ENCODE measurements around the gene SMARCD3.

SMARCD3 gene

GRCh38 chr7:151243408-151244195 lies 4.9 kb downstream of the SMARCD3 start:
- H3K27ac ChIP-seq (ENCODE audit: low read length), result no peak overlapping the region
- peaks cover 2% of the 10 kb centered on the region for H3K4me1 ChIP-seq (ENCODE audit: control insufficient read depth, insufficient read depth, low read length)
- H3K36me3 ChIP-seq (ENCODE audit: control insufficient read depth, insufficient read depth, low read length), result no peaks in the 10 kb centered on the region
- no CpG with 5 or more reads among the region's 17 CpGs for WGBS (ENCODE audit: insufficient coverage, insufficient read length)
- DNase-seq (ENCODE audit: low read depth, low spot score), result no peak
- peaks cover 22% of the 10 kb centered on the region; the same call in 1 of the 2 replicates for H3K27me3 ChIP-seq (ENCODE audit: control insufficient read depth, insufficient read depth, low read length)
- no peaks in the 10 kb centered on the region for H3K9me3 ChIP-seq (ENCODE audit: control insufficient read depth, insufficient read depth, low read length)
- no peak overlapping the region for H3K4me3 ChIP-seq (ENCODE audit: low read length)

GRCh38 chr7:151243045-151243349 lies 5.5 kb downstream of the SMARCD3 start:
- H3K36me3 ChIP-seq (ENCODE audit: control insufficient read depth, insufficient read depth, low read length), result no peaks in the 10 kb centered on the region
- peaks cover 2% of the 10 kb centered on the region for H3K4me1 ChIP-seq (ENCODE audit: control insufficient read depth, insufficient read depth, low read length)
- no CpG with 5 or more reads among the region's 2 CpGs for WGBS (ENCODE audit: insufficient coverage, insufficient read length)
- no peak overlapping the region for H3K4me3 ChIP-seq (ENCODE audit: low read length)
- DNase-seq (ENCODE audit: low read depth, low spot score), result no peak
- peaks cover 19% of the 10 kb centered on the region; the same call in 1 of the 2 replicates for H3K27me3 ChIP-seq (ENCODE audit: control insufficient read depth, insufficient read depth, low read length)
- no peaks in the 10 kb centered on the region for H3K9me3 ChIP-seq (ENCODE audit: control insufficient read depth, insufficient read depth, low read length)
- no peak overlapping the region for H3K27ac ChIP-seq (ENCODE audit: low read length)

- H3K27ac ChIP-seq (ENCODE audit: low read length), result no peak overlapping the region
- no peak for DNase-seq (ENCODE audit: low read depth, low spot score)
- H3K9me3 ChIP-seq (ENCODE audit: control insufficient read depth, insufficient read depth, low read length), result no peaks in the 10 kb centered on the region
- peaks cover 2% of the 10 kb centered on the region for H3K4me1 ChIP-seq (ENCODE audit: control insufficient read depth, insufficient read depth, low read length)
- WGBS (ENCODE audit: insufficient coverage, insufficient read length), result no CpG with 5 or more reads among the region's 20 CpGs
- peaks cover 5% of the 10 kb centered on the region; the same call in 1 of the 2 replicates for H3K36me3 ChIP-seq (ENCODE audit: control insufficient read depth, insufficient read depth, low read length)
- H3K27me3 ChIP-seq (ENCODE audit: control insufficient read depth, insufficient read depth, low read length), result peaks cover 13% of the 10 kb centered on the region; the same call in 1 of the 2 replicates
- H3K4me3 ChIP-seq (ENCODE audit: low read length), result no peak overlapping the region
Observed at GRCh38 chr7:151242159-151243044, 6.1 kb downstream of the SMARCD3 start.

GRCh38 chr7:151241755-151242096 lies 6.8 kb downstream of the SMARCD3 start:
- WGBS (ENCODE audit: insufficient coverage, insufficient read length), result no CpG with 5 or more reads among the region's 9 CpGs
- H3K36me3 ChIP-seq (ENCODE audit: control insufficient read depth, insufficient read depth, low read length), result peaks cover 8% of the 10 kb centered on the region
- H3K9me3 ChIP-seq (ENCODE audit: control insufficient read depth, insufficient read depth, low read length), result no peaks in the 10 kb centered on the region
- peaks cover 7% of the 10 kb centered on the region; the same call in 1 of the 2 replicates for H3K27me3 ChIP-seq (ENCODE audit: control insufficient read depth, insufficient read depth, low read length)
- peaks cover 2% of the 10 kb centered on the region for H3K4me1 ChIP-seq (ENCODE audit: control insufficient read depth, insufficient read depth, low read length)
- H3K27ac ChIP-seq (ENCODE audit: low read length), result no peak overlapping the region
- DNase-seq (ENCODE audit: low read depth, low spot score), result no peak
- H3K4me3 ChIP-seq (ENCODE audit: low read length), result no peak overlapping the region

- H3K36me3 ChIP-seq (ENCODE audit: control insufficient read depth, insufficient read depth, low read length), result peaks cover 12% of the 10 kb centered on the region
- H3K4me1 ChIP-seq (ENCODE audit: control insufficient read depth, insufficient read depth, low read length), result peaks cover 2% of the 10 kb centered on the region
- no peak overlapping the region for H3K27ac ChIP-seq (ENCODE audit: low read length)
- no peak for DNase-seq (ENCODE audit: low read depth, low spot score)
- WGBS (ENCODE audit: insufficient coverage, insufficient read length), result no CpG with 5 or more reads among the region's 7 CpGs
- peaks cover 3% of the 10 kb centered on the region; the same call in 1 of the 2 replicates for H3K27me3 ChIP-seq (ENCODE audit: control insufficient read depth, insufficient read depth, low read length)
- no peaks in the 10 kb centered on the region for H3K9me3 ChIP-seq (ENCODE audit: control insufficient read depth, insufficient read depth, low read length)
- H3K4me3 ChIP-seq (ENCODE audit: low read length), result no peak overlapping the region
Observed at GRCh38 chr7:151240942-151241754, 7.3 kb downstream of the SMARCD3 start.

- H3K36me3 ChIP-seq (ENCODE audit: control insufficient read depth, insufficient read depth, low read length), result peaks cover 12% of the 10 kb centered on the region
Observed at GRCh38 chr7:151240536-151240935, 8.0 kb downstream of the SMARCD3 start.

GRCh38 chr7:151239837-151240459 lies 8.5 kb downstream of the SMARCD3 start:
- no peak overlapping the region for H3K27ac ChIP-seq (ENCODE audit: low read length)
- no peak overlapping the region for H3K4me3 ChIP-seq (ENCODE audit: low read length)
- WGBS (ENCODE audit: insufficient coverage, insufficient read length), result no CpG with 5 or more reads among the region's 11 CpGs
- peaks cover 2% of the 10 kb centered on the region for H3K4me1 ChIP-seq (ENCODE audit: control insufficient read depth, insufficient read depth, low read length)
- H3K27me3 ChIP-seq (ENCODE audit: control insufficient read depth, insufficient read depth, low read length), result no peaks in the 10 kb centered on the region
- H3K9me3 ChIP-seq (ENCODE audit: control insufficient read depth, insufficient read depth, low read length), result no peaks in the 10 kb centered on the region
- peaks cover 18% of the 10 kb centered on the region for H3K36me3 ChIP-seq (ENCODE audit: control insufficient read depth, insufficient read depth, low read length)
- DNase-seq (ENCODE audit: low read depth, low spot score), result no peak

More at GRCh38 chr7:151240536-151240935, 8.0 kb downstream of the SMARCD3 start:
- H3K9me3 ChIP-seq (ENCODE audit: control insufficient read depth, insufficient read depth, low read length), result no peaks in the 10 kb centered on the region
- WGBS (ENCODE audit: insufficient coverage, insufficient read length), result no CpG with 5 or more reads among the region's 4 CpGs
- peaks cover 2% of the 10 kb centered on the region for H3K4me1 ChIP-seq (ENCODE audit: control insufficient read depth, insufficient read depth, low read length)
- no peaks in the 10 kb centered on the region for H3K27me3 ChIP-seq (ENCODE audit: control insufficient read depth, insufficient read depth, low read length)
- H3K4me3 ChIP-seq (ENCODE audit: low read length), result no peak overlapping the region
- H3K27ac ChIP-seq (ENCODE audit: low read length), result no peak overlapping the region
- DNase-seq (ENCODE audit: low read depth, low spot score), result no peak

- no peaks in the 10 kb centered on the region for H3K27me3 ChIP-seq (ENCODE audit: control insufficient read depth, insufficient read depth, low read length)
- no CpG with 5 or more reads among the region's 25 CpGs for WGBS (ENCODE audit: insufficient coverage, insufficient read length)
- no peak overlapping the region for H3K4me3 ChIP-seq (ENCODE audit: low read length)
- H3K9me3 ChIP-seq (ENCODE audit: control insufficient read depth, insufficient read depth, low read length), result no peaks in the 10 kb centered on the region
- H3K4me1 ChIP-seq (ENCODE audit: control insufficient read depth, insufficient read depth, low read length), result peaks cover 2% of the 10 kb centered on the region
- H3K27ac ChIP-seq (ENCODE audit: low read length), result no peak overlapping the region
- peaks cover 19% of the 10 kb centered on the region for H3K36me3 ChIP-seq (ENCODE audit: control insufficient read depth, insufficient read depth, low read length)
- DNase-seq (ENCODE audit: low read depth, low spot score), result no peak
Observed at GRCh38 chr7:151238924-151239836, 9.3 kb downstream of the SMARCD3 start.

- H3K27ac ChIP-seq (ENCODE audit: low read length), result no peak overlapping the region
- no CpG with 5 or more reads among the region's 17 CpGs for WGBS (ENCODE audit: insufficient coverage, insufficient read length)
- DNase-seq (ENCODE audit: low read depth, low spot score), result no peak
- peaks cover 19% of the 10 kb centered on the region for H3K36me3 ChIP-seq (ENCODE audit: control insufficient read depth, insufficient read depth, low read length)
- no peaks in the 10 kb centered on the region for H3K27me3 ChIP-seq (ENCODE audit: control insufficient read depth, insufficient read depth, low read length)
- no peaks in the 10 kb centered on the region for H3K9me3 ChIP-seq (ENCODE audit: control insufficient read depth, insufficient read depth, low read length)
- H3K4me1 ChIP-seq (ENCODE audit: control insufficient read depth, insufficient read depth, low read length), result 0 out of 2 replicates have a peak, but pooled peaks cover 1% of the 10 kb centered on the region
- no peak overlapping the region for H3K4me3 ChIP-seq (ENCODE audit: low read length)
Observed at GRCh38 chr7:151238190-151238810, 10.2 kb downstream of the SMARCD3 start.

All from iPS DF 6.9 (cell line).